WTC11 (cell line): ENCODE data around the gene DUOX1.

ENCODE experiments used
- FOXK1 ChIP-seq: sonication (generic); formaldehyde crosslinking; IDR thresholded peaks from 2 replicates; pipeline ENCODE4 v1.8.0; 2022; ENCODE audit warnings: mild to moderate bottlenecking, moderate library complexity, missing genetic modification reagents
- IRF2 ChIP-seq: sonication (generic); formaldehyde crosslinking; IDR thresholded peaks from 2 replicates; pipeline ENCODE4 v1.8.0; 2022; ENCODE audit warnings: low read depth, missing genetic modification reagents, borderline replicate concordance
- JAZF1 ChIP-seq: fragments of 250-450 bp; sonication (Bioruptor Pico); IDR thresholded peaks from 2 replicates; pipeline ENCODE4 v1.9.0; 2021; ENCODE audit warnings: moderate library complexity, mild to moderate bottlenecking, inconsistent platforms
- JUN ChIP-seq: sonication (generic); formaldehyde crosslinking; IDR thresholded peaks from 2 replicates; pipeline ENCODE4 v1.8.0; 2023; ENCODE audit warnings: mild to moderate bottlenecking, missing genetic modification reagents
- MXD4 ChIP-seq: fragments of 250-450 bp; sonication (Bioruptor Pico); IDR thresholded peaks from 2 replicates; pipeline ENCODE4 v1.8.0; 2021; ENCODE audit warnings: mild to moderate bottlenecking, moderate library complexity, borderline replicate concordance
- TEAD4 ChIP-seq: sonication (generic); formaldehyde crosslinking; IDR thresholded peaks from 2 replicates; pipeline ENCODE4 v1.8.0; 2022; ENCODE audit warnings: mild to moderate bottlenecking, missing genetic modification reagents
- ZNF138 ChIP-seq: sonication (generic); formaldehyde crosslinking; conservative IDR thresholded peaks from 2 replicates; pipeline ENCODE4 v1.8.1; 2022; ENCODE audit warnings: mild to moderate bottlenecking, moderate library complexity, missing genetic modification reagents
- TF ChIP-seq, protein P1 (sequence below): fragments of 200-600 bp; IDR thresholded peaks from 2 replicates; pipeline ENCODE4 v1.8.0; 2022; ENCODE audit warnings: antibody characterized with exemption
- TF ChIP-seq, protein P2 (sequence below): sonication (generic); formaldehyde crosslinking; IDR thresholded peaks from 2 replicates; pipeline ENCODE4 v1.8.0; 2022; ENCODE audit warnings: mild to moderate bottlenecking, missing genetic modification reagents
- TF ChIP-seq, protein P3 (sequence below): sonication (generic); formaldehyde crosslinking; IDR thresholded peaks from 2 replicates; pipeline ENCODE4 v1.8.0; 2022; ENCODE audit warnings: mild to moderate bottlenecking, missing genetic modification reagents

DNA sequence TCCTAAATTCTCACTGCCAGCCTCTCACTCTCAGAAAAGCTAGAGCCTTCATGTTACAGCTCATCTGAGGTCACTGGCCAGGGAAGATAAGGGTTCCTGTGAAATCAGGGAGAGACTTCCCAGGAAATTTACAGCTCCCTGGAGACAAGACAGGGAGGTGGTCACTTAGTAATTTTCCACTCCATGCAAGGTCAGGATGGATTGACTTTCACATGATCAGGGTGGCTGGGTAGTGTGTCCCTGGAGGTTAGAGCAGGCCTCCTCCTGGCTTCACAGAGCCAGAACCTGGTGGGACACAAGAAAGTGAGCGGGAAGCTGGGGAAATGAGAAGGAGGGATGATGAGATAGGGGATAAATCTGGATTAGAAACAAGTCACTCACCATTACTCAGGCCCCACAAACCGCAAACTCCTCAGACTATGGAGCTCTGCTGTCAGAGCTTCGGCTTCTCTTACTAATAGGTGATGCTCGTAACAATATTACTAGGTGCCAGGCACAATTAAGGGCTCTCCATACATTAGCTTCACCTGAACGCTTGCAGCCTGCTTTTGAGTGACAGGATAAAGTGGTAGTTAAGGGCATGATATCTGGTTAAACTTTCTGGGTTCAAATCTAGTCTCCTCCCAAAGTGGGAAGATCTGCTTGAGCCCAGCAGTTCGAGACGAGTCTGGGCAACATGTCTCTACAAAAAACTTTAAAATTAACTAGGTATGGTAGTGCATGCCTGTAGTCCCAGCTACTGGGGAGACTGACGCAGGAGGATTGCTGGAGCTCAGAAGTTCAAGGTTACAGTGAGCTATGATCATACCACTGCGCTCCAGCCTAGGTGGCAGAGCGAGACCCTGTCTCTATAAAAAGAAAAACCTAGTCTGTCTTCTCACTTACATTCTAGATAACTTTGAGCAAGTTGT is 40.7 kb upstream of the DUOX1 start:
- TF ChIP-seq, protein P1, sequence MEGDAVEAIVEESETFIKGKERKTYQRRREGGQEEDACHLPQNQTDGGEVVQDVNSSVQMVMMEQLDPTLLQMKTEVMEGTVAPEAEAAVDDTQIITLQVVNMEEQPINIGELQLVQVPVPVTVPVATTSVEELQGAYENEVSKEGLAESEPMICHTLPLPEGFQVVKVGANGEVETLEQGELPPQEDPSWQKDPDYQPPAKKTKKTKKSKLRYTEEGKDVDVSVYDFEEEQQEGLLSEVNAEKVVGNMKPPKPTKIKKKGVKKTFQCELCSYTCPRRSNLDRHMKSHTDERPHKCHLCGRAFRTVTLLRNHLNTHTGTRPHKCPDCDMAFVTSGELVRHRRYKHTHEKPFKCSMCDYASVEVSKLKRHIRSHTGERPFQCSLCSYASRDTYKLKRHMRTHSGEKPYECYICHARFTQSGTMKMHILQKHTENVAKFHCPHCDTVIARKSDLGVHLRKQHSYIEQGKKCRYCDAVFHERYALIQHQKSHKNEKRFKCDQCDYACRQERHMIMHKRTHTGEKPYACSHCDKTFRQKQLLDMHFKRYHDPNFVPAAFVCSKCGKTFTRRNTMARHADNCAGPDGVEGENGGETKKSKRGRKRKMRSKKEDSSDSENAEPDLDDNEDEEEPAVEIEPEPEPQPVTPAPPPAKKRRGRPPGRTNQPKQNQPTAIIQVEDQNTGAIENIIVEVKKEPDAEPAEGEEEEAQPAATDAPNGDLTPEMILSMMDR, result no peak
- TF ChIP-seq, protein P2, sequence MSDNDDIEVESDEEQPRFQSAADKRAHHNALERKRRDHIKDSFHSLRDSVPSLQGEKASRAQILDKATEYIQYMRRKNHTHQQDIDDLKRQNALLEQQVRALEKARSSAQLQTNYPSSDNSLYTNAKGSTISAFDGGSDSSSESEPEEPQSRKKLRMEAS (CRISPR knock-in tag), result no peak
- TF ChIP-seq MXD4 (CRISPR knock-in tag) (no peak), JUN (CRISPR knock-in tag) (no peak), FOXK1 (CRISPR knock-in tag) (no peak), TEAD4 (CRISPR knock-in tag) (no peak), JAZF1 (CRISPR knock-in tag) (no peak), IRF2 (CRISPR knock-in tag) (no peak), ZNF138 (no peak)
- TF ChIP-seq, protein P3, sequence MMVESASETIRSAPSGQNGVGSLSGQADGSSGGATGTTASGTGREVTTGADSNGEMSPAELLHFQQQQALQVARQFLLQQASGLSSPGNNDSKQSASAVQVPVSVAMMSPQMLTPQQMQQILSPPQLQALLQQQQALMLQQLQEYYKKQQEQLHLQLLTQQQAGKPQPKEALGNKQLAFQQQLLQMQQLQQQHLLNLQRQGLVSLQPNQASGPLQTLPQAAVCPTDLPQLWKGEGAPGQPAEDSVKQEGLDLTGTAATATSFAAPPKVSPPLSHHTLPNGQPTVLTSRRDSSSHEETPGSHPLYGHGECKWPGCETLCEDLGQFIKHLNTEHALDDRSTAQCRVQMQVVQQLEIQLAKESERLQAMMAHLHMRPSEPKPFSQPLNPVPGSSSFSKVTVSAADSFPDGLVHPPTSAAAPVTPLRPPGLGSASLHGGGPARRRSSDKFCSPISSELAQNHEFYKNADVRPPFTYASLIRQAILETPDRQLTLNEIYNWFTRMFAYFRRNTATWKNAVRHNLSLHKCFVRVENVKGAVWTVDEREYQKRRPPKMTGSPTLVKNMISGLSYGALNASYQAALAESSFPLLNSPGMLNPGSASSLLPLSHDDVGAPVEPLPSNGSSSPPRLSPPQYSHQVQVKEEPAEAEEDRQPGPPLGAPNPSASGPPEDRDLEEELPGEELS, result no peak
